ENCODE results near the gene ZP1. TPM values are rescaled to one million over a fixed set of nuclear protein-coding genes. Genes with fewer than 3 reads are reported as not detected.
A peak's percentile ranks its signal among the peaks of the same experiment; 100 is the strongest.

The ZP1 gene
- total RNA-seq, 1 experiment from 2014 or later = not detected

DNA sequence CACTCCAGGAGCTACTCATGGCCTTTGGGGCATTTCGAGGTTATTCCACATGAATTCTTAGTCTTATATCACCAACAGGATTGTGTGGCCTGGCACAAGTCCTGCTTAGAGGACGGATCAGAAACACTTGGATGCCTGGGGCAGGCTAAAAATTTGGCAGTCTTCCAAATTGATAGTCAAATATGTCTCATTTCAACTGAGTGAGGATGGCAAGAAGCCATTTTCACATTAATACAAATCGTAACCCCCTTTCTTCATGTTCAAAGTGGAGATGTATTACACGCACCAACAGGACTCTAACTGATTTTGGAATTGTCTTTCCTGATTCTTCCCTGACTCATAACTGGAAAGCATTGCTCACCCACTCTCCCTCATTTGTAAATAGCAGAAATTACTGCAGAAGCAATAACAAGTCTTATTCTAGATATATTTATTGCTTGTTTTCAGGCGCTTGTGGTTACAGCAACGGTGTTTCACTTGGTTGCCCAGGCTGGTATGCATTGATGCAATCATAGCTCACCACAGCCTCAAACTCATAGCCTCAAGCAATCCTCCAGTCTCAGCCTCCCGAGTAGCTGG lies 35.8 kb upstream of the ZP1 start:
- no peak overlapping the region for H3K27ac Mint-ChIP-seq (ENCODE audit: low read depth, unreplicated experiment)
- peaks cover 8% of the 10 kb centered on the region for H3K27me3 Mint-ChIP-seq (ENCODE audit: insufficient read depth, unreplicated experiment)
- no peaks in the 10 kb centered on the region for H3K36me3 Mint-ChIP-seq (ENCODE audit: insufficient read depth, unreplicated experiment)
- TF ChIP-seq CTCF (IDR thresholded peaks at IDR 0.05; ENCODE audit: unreplicated experiment) = no peak
- no peaks in the 10 kb centered on the region for H3K9me3 Mint-ChIP-seq (ENCODE audit: unreplicated experiment)
- H3K4me1 Mint-ChIP-seq (ENCODE audit: insufficient read depth, unreplicated experiment) = peaks cover 21% of the 10 kb centered on the region
- BruUV-seq (replicated peaks) = no TSS peak
- intact Hi-C loops (cut with micrococcal nuclease) = loop anchor here (1.0 to 2.0 kb wide), 6 partner anchors 56 to 356 kb away; no protein-coding TSS in a partner anchor
- H3K4me3 Mint-ChIP-seq (ENCODE audit: unreplicated experiment) = no peak overlapping the region
- ChIA-PET CTCF (interaction anchor here (0.5 to 7.6 kb wide), 59 partner anchors 9 to 553 kb away, joined by 3 to 163 read pairs (median 5); partner anchors contain the start of genes MS4A10, TMEM109 and ZP1), POLR2A (interaction anchor here (0.8 to 2.4 kb wide), 10 partner anchors 10 to 567 kb away, joined by 3 to 16 read pairs (median 7); partner anchors contain the start of genes PRPF19 and TMEM109)
- peak; percentile 52 for DNase-seq (ENCODE audit: unreplicated experiment)

GRCh38 chr11:60834742-60835533 lies 32.4 kb upstream of the ZP1 start:
- BruUV-seq (replicated peaks) = no TSS peak
- intact Hi-C loops (cut with micrococcal nuclease) = no loop called here
- no peak overlapping the region for H3K4me3 Mint-ChIP-seq (ENCODE audit: unreplicated experiment)
- no peaks in the 10 kb centered on the region for H3K9me3 Mint-ChIP-seq (ENCODE audit: unreplicated experiment)
- POLR2A ChIA-PET = no interaction called here
- TF ChIP-seq CTCF (IDR thresholded peaks at IDR 0.05; ENCODE audit: unreplicated experiment) = no peak
- no peaks in the 10 kb centered on the region for H3K27me3 Mint-ChIP-seq (ENCODE audit: insufficient read depth, unreplicated experiment)
- DNase-seq (ENCODE audit: unreplicated experiment) = no peak
- no peaks in the 10 kb centered on the region for H3K36me3 Mint-ChIP-seq (ENCODE audit: insufficient read depth, unreplicated experiment)
- H3K4me1 Mint-ChIP-seq (ENCODE audit: insufficient read depth, unreplicated experiment) = peaks cover 21% of the 10 kb centered on the region
- H3K27ac Mint-ChIP-seq (ENCODE audit: low read depth, unreplicated experiment) = no peak overlapping the region
- CTCF ChIA-PET = interaction anchor here (0.6 to 2.9 kb wide), 5 partner anchors 60 to 547 kb away, joined by 3 to 12 read pairs (median 4); no protein-coding TSS in a partner anchor

- Mint-ChIP-seq H3K27me3 (ENCODE audit: insufficient read depth, unreplicated experiment) (no peaks in the 10 kb centered on the region), H3K36me3 (ENCODE audit: insufficient read depth, unreplicated experiment) (no peaks in the 10 kb centered on the region), H3K9me3 (ENCODE audit: unreplicated experiment) (no peaks in the 10 kb centered on the region), H3K4me1 (ENCODE audit: insufficient read depth, unreplicated experiment) (peaks cover 25% of the 10 kb centered on the region), H3K27ac (ENCODE audit: low read depth, unreplicated experiment) (no peak overlapping the region), H3K4me3 (ENCODE audit: unreplicated experiment) (no peak overlapping the region)
- POLR2A ChIA-PET = no interaction called here
- DNase-seq (ENCODE audit: unreplicated experiment) = no peak
- intact Hi-C loops (cut with micrococcal nuclease) = no loop called here
- CTCF ChIA-PET = interaction anchor here (0.6 to 2.9 kb wide), 5 partner anchors 60 to 547 kb away, joined by 3 to 12 read pairs (median 4); no protein-coding TSS in a partner anchor
- no TSS peak for BruUV-seq (replicated peaks)
- no peak for TF ChIP-seq CTCF (IDR thresholded peaks at IDR 0.05; ENCODE audit: unreplicated experiment)
Measured at GRCh38 chr11:60835534-60835846, 31.9 kb upstream of the ZP1 start.

DNA sequence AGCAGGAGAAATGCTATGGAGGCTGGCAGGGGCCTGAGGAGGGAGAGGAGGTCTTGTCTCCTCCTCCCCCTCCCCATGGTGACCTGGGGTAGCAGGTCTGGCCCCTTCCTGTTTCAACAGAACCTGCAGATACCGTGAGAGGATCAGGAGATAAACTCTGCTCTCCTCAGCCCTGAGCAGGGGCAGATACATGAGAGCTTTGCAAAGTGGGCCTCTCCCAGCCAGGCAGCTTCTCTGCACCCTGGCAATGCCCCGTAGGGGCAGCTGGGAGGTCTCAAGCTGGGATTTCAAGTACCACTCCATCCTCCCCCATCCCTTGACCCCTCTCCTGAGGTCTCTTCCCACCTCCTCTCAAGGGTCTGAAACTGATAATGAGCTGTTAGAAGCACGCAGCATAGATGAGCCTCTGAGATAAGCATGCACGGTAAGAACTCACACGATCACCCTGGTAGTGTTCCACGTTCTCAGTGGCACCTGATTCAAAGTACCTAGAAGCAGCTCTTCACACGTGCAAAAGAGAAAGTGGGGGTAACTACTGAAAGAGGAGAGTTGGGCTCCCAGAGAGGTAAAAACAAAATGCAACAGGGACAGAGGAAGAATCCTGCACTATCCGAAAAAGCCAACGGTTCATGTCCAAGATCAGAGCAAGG lies 30.4 kb upstream of the ZP1 start:
- Mint-ChIP-seq H3K9me3 (ENCODE audit: unreplicated experiment) (no peaks in the 10 kb centered on the region), H3K27me3 (ENCODE audit: insufficient read depth, unreplicated experiment) (no peaks in the 10 kb centered on the region), H3K36me3 (ENCODE audit: insufficient read depth, unreplicated experiment) (peaks cover 6% of the 10 kb centered on the region), H3K27ac (ENCODE audit: low read depth, unreplicated experiment) (no peak overlapping the region), H3K4me1 (ENCODE audit: insufficient read depth, unreplicated experiment) (peaks cover 33% of the 10 kb centered on the region), H3K4me3 (ENCODE audit: unreplicated experiment) (no peak overlapping the region)
- no TSS peak for BruUV-seq (replicated peaks)
- intact Hi-C loops (cut with micrococcal nuclease) = no loop called here
- no peak for DNase-seq (ENCODE audit: unreplicated experiment)
- ChIA-PET CTCF (interaction anchor here (0.6 to 2.9 kb wide), 6 partner anchors 63 to 533 kb away, joined by 3 to 8 read pairs (median 3); no protein-coding TSS in a partner anchor), POLR2A (no interaction called here)
- TF ChIP-seq CTCF (IDR thresholded peaks at IDR 0.05; ENCODE audit: unreplicated experiment) = no peak
